Suppressor macrophage (primary cell): ENCODE data around the gene BANP.
A peak's percentile ranks its signal among the peaks of the same experiment; 100 is the strongest.
"Not testable (repeated sequence)": the region's sequence is repeated elsewhere in the genome, so short reads cannot be mapped to it uniquely, and the experiment has no call there.

Experiments
- DNase-seq, 4 experiments: peaks; one replicate each; pipeline ENCODE4 v3.0.0-alpha.2; 2020 to 2022

BANP gene

GRCh38 chr16:88016386-88016785 is 65.2 kb downstream of the BANP start:
- not testable (repeated sequence) for DNase-seq

- DNase-seq = no peak
Measured at GRCh38 chr16:88016964-88017363, 65.7 kb downstream of the BANP start.

- no peak for DNase-seq
Measured at GRCh38 chr16:88017587-88018101, 66.4 kb downstream of the BANP start.

GRCh38 chr16:88018382-88018781 is 67.1 kb downstream of the BANP start:
- DNase-seq = not testable (repeated sequence)

- not testable (repeated sequence) for DNase-seq
Measured at GRCh38 chr16:88019041-88019820, 68.0 kb downstream of the BANP start.

GRCh38 chr16:88019821-88020515 is 68.7 kb downstream of the BANP start:
- no peak for DNase-seq

- DNase-seq = no peak
Measured at GRCh38 chr16:88020516-88020885, 69.3 kb downstream of the BANP start.

GRCh38 chr16:88021041-88021970 is 70.1 kb downstream of the BANP start:
- DNase-seq = not testable (repeated sequence)

- no peak for DNase-seq
Measured at GRCh38 chr16:88022076-88023042, 71.1 kb downstream of the BANP start.

- no peak for DNase-seq
Measured at GRCh38 chr16:88023366-88023765, 72.1 kb downstream of the BANP start.

GRCh38 chr16:88023786-88024185 is 72.6 kb downstream of the BANP start:
- no peak for DNase-seq

- DNase-seq = peak; percentile 4 to 53 (median 32)
Measured at GRCh38 chr16:88024491-88025085, 73.4 kb downstream of the BANP start.

- peak; percentile 79 to 94 (median 86) for DNase-seq
Measured at GRCh38 chr16:88025086-88025492, 73.9 kb downstream of the BANP start.

GRCh38 chr16:88025828-88026555 is 74.8 kb downstream of the BANP start:
- not testable (repeated sequence) for DNase-seq

GRCh38 chr16:88026964-88027938 is 76.0 kb downstream of the BANP start:
- no peak for DNase-seq

- not testable (repeated sequence) for DNase-seq
Measured at GRCh38 chr16:88028177-88028930, 77.1 kb downstream of the BANP start.

GRCh38 chr16:88030498-88030897 is 79.3 kb downstream of the BANP start:
- DNase-seq = no peak

- not testable (repeated sequence) for DNase-seq
Measured at GRCh38 chr16:88030961-88031360, 79.7 kb downstream of the BANP start.
